Posterior vena cava (tissue), 2 donors: ENCODE measurements around the gene RERE. TPM values are rescaled to one million over a fixed set of nuclear protein-coding genes. Genes with fewer than 3 reads are reported as not detected.

Source experiments
- DNase-seq: peaks from one replicate; pipeline ENCODE4 v3.0.0-alpha.2; 2020; ENCODE audit warnings: low spot score
- intact Hi-C, 2 donors: fragments of 100-400 bp; cut with DNase I; formaldehyde crosslinking; loops; one replicate each; pipeline versions ENCODE4 v1.14.1 to v1.14.2; 2022 to 2023
- total RNA-seq, 2 donors: library from RNA; stranded (reverse); fragmentation: NEBNext Ultra II Directional; extraction: Animal tissue kit (Norgen Biotek cat#: 25700); gene quantifications; one replicate each; pipeline ENCODE4 v1.2.1, GENCODE V29; 2021
- donor health status: DM: yes; HTN: yes; CAD: no.
- donor health status: DM: yes; HTN: yes; CAD: no.

Gene RERE
- total RNA-seq, 2 donors from 2014 or later, result 94.9 to 116 TPM

- intact Hi-C loops, result no loop called here
- DNase-seq, result no peak
These were observed 415.2 kb downstream of the RERE start for GRCh38 chr1:8402109-8402710.

GRCh38 chr1:8398677-8399076 is 418.8 kb downstream of the RERE start:
- no peak for DNase-seq
- intact Hi-C loops, result no loop called here

GRCh38 chr1:8398086-8398485 is 419.4 kb downstream of the RERE start:
- DNase-seq, result no peak

GRCh38 chr1:8397511-8397910 is 419.9 kb downstream of the RERE start:
- intact Hi-C loops, result no loop called here

More at GRCh38 chr1:8398086-8398485, 419.4 kb downstream of the RERE start:
- intact Hi-C loops, result no loop called here

GRCh38 chr1:8396786-8397406 is 420.5 kb downstream of the RERE start:
- intact Hi-C loops, result no loop called here
- DNase-seq, result no peak

More at GRCh38 chr1:8397511-8397910, 419.9 kb downstream of the RERE start:
- DNase-seq, result no peak

GRCh38 chr1:8396083-8396785 is 421.2 kb downstream of the RERE start:
- no peak for DNase-seq
- intact Hi-C loops, result no loop called here

GRCh38 chr1:8395433-8395866 is 422.0 kb downstream of the RERE start:
- intact Hi-C loops, result no loop called here
- DNase-seq, result no peak

GRCh38 chr1:8394456-8395321 is 422.8 kb downstream of the RERE start:
- no peak for DNase-seq
- intact Hi-C loops, result no loop called here

- intact Hi-C loops, result no loop called here
- DNase-seq, result no peak
These were observed 424.9 kb downstream of the RERE start for GRCh38 chr1:8392522-8392921.

- DNase-seq, result no peak
- intact Hi-C loops, result no loop called here
These were observed 426.7 kb downstream of the RERE start for GRCh38 chr1:8390707-8391106.

- DNase-seq, result no peak
- intact Hi-C loops, result no loop called here
These were observed 427.4 kb downstream of the RERE start for GRCh38 chr1:8389958-8390535.

GRCh38 chr1:8388732-8389562 is 428.5 kb downstream of the RERE start:
- intact Hi-C loops, result no loop called here
- no peak for DNase-seq

GRCh38 chr1:8386247-8386646 is 431.2 kb downstream of the RERE start:
- DNase-seq, result no peak
- intact Hi-C loops, result no loop called here

GRCh38 chr1:8384577-8384976 is 432.9 kb downstream of the RERE start:
- no peak for DNase-seq
- intact Hi-C loops, result no loop called here

- DNase-seq, result no peak
- intact Hi-C loops, result no loop called here
These were observed 433.4 kb downstream of the RERE start for GRCh38 chr1:8384088-8384487.

GRCh38 chr1:8382608-8383505 is 434.6 kb downstream of the RERE start:
- DNase-seq, result no peak
- intact Hi-C loops, result no loop called here

GRCh38 chr1:8382051-8382505 is 435.4 kb downstream of the RERE start:
- DNase-seq, result no peak
- intact Hi-C loops, result no loop called here
